Endothelial cell of umbilical vein (primary cell): Measurements from ENCODE around the gene BMPER. TPM values are rescaled to one million over a fixed set of nuclear protein-coding genes. Genes with fewer than 3 reads are reported as not detected.

Experiments
- BruUV-seq: library from RNA; stranded (reverse); fragments of 400-500 nt; replicated peaks from 2 replicates; lab custom pipeline; 2021; lab: Mats Ljungman, UMichigan
- CTCF ChIA-PET: fragments of 300-600, 350-600 bp; sonication (Branson Sonifier 250); formaldehyde crosslinking; loops from one replicate; lab custom pipeline; 2021; ENCODE audit warnings: antibody characterized with exemption, inconsistent platforms; lab: Charles Lee
- POLR2A ChIA-PET: fragments of 300-600, 350-600 bp; sonication (Branson Sonifier 250); formaldehyde crosslinking; loops from one replicate; lab custom pipeline; 2021; ENCODE audit warnings: antibody characterized with exemption, inconsistent platforms; lab: Charles Lee
- DNase-seq: peaks from one replicate; pipeline ENCODE4 v3.0.0-alpha.2; 2011; ENCODE audit warnings: low read depth, low spot score
- FAIRE-seq: peaks from 2 replicates; lab custom pipeline; 2011; peaks lifted over from hg19 to GRCh38; lab: Jason Lieb, UNC
- H2AFZ ChIP-seq: 2 replicates; pipeline ENCODE4 v1.6.0; 2012; ENCODE audit warnings: low read depth, low read length, control low read depth, inconsistent platforms
- H3K27ac ChIP-seq: 2 replicates; pipeline ENCODE4 v1.5.1; 2011; ENCODE audit warnings: low read depth, mild to moderate bottlenecking, control low read depth, low read length, moderate library complexity; ENCODE audit not compliant: insufficient read depth
- H3K27me3 ChIP-seq, 2 experiments: 2 replicates each; pipeline versions ENCODE4 v1.6.0 to v1.6.1; 2011; ENCODE audit warnings: low read length in 2 of 2, mixed read lengths in 1 of 2; ENCODE audit not compliant: control insufficient read depth in 2 of 2, insufficient read depth in 2 of 2
- H3K36me3 ChIP-seq, 2 experiments: 2 replicates in 1 of 2; 3 replicates in 1 of 2; pipeline ENCODE4 v1.5.1; 2011; ENCODE audit warnings: low read length in 2 of 2, mild to moderate bottlenecking in 1 of 2, moderate library complexity in 1 of 2; ENCODE audit not compliant: control insufficient read depth in 2 of 2, insufficient read depth in 2 of 2; ENCODE audit errors: extremely low read depth in 1 of 2
- H3K4me1 ChIP-seq: 3 replicates; pipeline ENCODE4 v1.5.1; 2011; ENCODE audit warnings: mild to moderate bottlenecking, low read length; ENCODE audit not compliant: control insufficient read depth, insufficient read depth; ENCODE audit errors: extremely low read depth
- H3K4me2 ChIP-seq: 2 replicates; pipeline ENCODE4 v1.6.1; 2011; ENCODE audit warnings: low read length, control low read depth, mixed read lengths; ENCODE audit not compliant: insufficient read depth
- H3K4me3 ChIP-seq, 3 experiments: fragments of 200-600 bp in 1 of 3; sonication (generic), shearing (Covaris generic) in 1 of 3; replicated peaks in 1 of 3; 2 replicates each; pipeline ENCODE4 v1.5.1; 2011 to 2016; ENCODE audit warnings: control low read depth in 3 of 3, low read length in 3 of 3, mild to moderate bottlenecking in 2 of 3, inconsistent platforms in 1 of 3, low read depth in 1 of 3, moderate library complexity in 1 of 3; ENCODE audit not compliant: insufficient read depth in 1 of 3
- H3K79me2 ChIP-seq: 2 replicates; pipeline ENCODE4 v1.6.0; 2012; ENCODE audit warnings: low read length, inconsistent platforms; ENCODE audit not compliant: control insufficient read depth, insufficient read depth
- H3K9ac ChIP-seq: replicated peaks from 2 replicates; pipeline ENCODE3; 2011; ENCODE audit warnings: low read length, control low read depth; ENCODE audit not compliant: insufficient read depth; ENCODE audit errors: extremely low read depth
- H3K9me1 ChIP-seq: replicated peaks from 3 replicates; pipeline ENCODE4 v1.6.0; 2011; ENCODE audit warnings: mild to moderate bottlenecking, low read length; ENCODE audit not compliant: control insufficient read depth, insufficient read depth; ENCODE audit errors: extremely low read depth
- H3K9me3 ChIP-seq: replicated peaks from 2 replicates; pipeline ENCODE4 v1.5.1; 2012; ENCODE audit warnings: low read length, inconsistent platforms; ENCODE audit not compliant: control insufficient read depth, insufficient read depth
- H4K20me1 ChIP-seq: replicated peaks from 2 replicates; pipeline ENCODE3; 2011; ENCODE audit warnings: mild to moderate bottlenecking, low read length; ENCODE audit not compliant: control insufficient read depth, insufficient read depth; ENCODE audit errors: extremely low read depth
- EZH2 ChIP-seq: IDR thresholded peaks from 2 replicates; pipeline ENCODE4 v1.6.1; 2012; ENCODE audit warnings: borderline replicate concordance, low read depth, mild to moderate bottlenecking, moderate library complexity, low read length, inconsistent platforms; ENCODE audit not compliant: severe bottlenecking
- FOS ChIP-seq: IDR thresholded peaks from 2 replicates; pipeline ENCODE4 v1.6.1; 2011; ENCODE audit warnings: mild to moderate bottlenecking, low read length, moderate library complexity, borderline replicate concordance; ENCODE audit not compliant: insufficient read depth
- GATA2 ChIP-seq: IDR thresholded peaks from 2 replicates; pipeline ENCODE4 v1.7.0; 2011; ENCODE audit warnings: low read depth, mild to moderate bottlenecking, moderate library complexity, mixed read lengths, low read length; ENCODE audit not compliant: insufficient read length, insufficient read depth
- MYC ChIP-seq: IDR thresholded peaks from one replicate; pipeline ENCODE4 v1.6.1; 2011; ENCODE audit warnings: mild to moderate bottlenecking, low read depth, low read length
- POLR2A ChIP-seq: IDR thresholded peaks from 2 replicates; pipeline ENCODE4 v1.6.1; 2012; ENCODE audit warnings: low read depth, mild to moderate bottlenecking, control low read depth, low read length
- POLR2AphosphoS5 ChIP-seq: IDR thresholded peaks from 2 replicates; pipeline ENCODE4 v1.6.1; 2012; ENCODE audit warnings: low read depth, mild to moderate bottlenecking, control low read depth, low read length, moderate library complexity; ENCODE audit not compliant: insufficient read depth
- dilution Hi-C: fragments of 300-500 bp; cut with MboI; formaldehyde crosslinking; loops from one replicate; pipeline ENCODE4 v1.15.0; 2019; ENCODE audit warnings: low sequenced_read_pairs; ENCODE audit not compliant: extremely low pct_ligation_motif_present
- intact Hi-C: fragments of 100-400 bp; cut with micrococcal nuclease; formaldehyde crosslinking; loops from one replicate; pipeline ENCODE4 v1.10.0; 2022
- polyA plus RNA-seq, 4 experiments: library from polyadenylated mRNA; depleted of rRNA in 3 of 4; stranded (reverse) in 3 of 4; unstranded in 1 of 4; fragments of >200 nt; gene quantifications; 2 replicates each; pipeline versions ENCODE4 v1.2.1 to v1.2.3, GENCODE V29; 2011 to 2012; ENCODE audit warnings: missing spikeins in 1 of 4
- total RNA-seq: library from RNA; stranded (reverse); gene quantifications from 2 replicates; pipeline ENCODE4 v1.2.3, GENCODE V29; 2021
- TF ChIP-seq, protein P1 (sequence below): IDR thresholded peaks from 2 replicates; pipeline ENCODE4 v1.6.1; 2011; ENCODE audit not compliant: insufficient read depth, insufficient read length

BMPER gene
- total and polyA plus RNA-seq, 2 donors (not counting 3 experiments of a cell fraction or from before 2014, with no cell fraction given) = 0.10 to 0.13 TPM

- intact Hi-C loops = no loop called here
- no TSS peak for BruUV-seq
- dilution Hi-C loops = no loop called here
- Histone ChIP-seq H2AFZ (no peak overlapping the region), H3K4me1 (no peaks in the 10 kb centered on the region), H3K4me3 (no peak overlapping the region), H3K9me1 (no peaks in the 10 kb centered on the region), H3K79me2 (no peaks in the 10 kb centered on the region), H3K4me2 (no peak overlapping the region), H3K27me3 (no peaks in the 10 kb centered on the region), H3K36me3 (no peaks in the 10 kb centered on the region), H3K27ac (no peak overlapping the region), H4K20me1 (no peaks in the 10 kb centered on the region), H3K9me3 (no peaks in the 10 kb centered on the region), H3K9ac (no peak overlapping the region)
- TF ChIP-seq, protein P1, sequence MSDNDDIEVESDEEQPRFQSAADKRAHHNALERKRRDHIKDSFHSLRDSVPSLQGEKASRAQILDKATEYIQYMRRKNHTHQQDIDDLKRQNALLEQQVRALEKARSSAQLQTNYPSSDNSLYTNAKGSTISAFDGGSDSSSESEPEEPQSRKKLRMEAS = no peak
- TF ChIP-seq EZH2 = no peak
- TF ChIP-seq POLR2A = no peak
- DNase-seq (no peak), FAIRE-seq (no peak)
- CTCF ChIA-PET = no interaction called here
- POLR2A ChIA-PET = no interaction called here
Measured at GRCh38 chr7:34189031-34189430, 283.7 kb downstream of the BMPER start.

- no peaks in the 10 kb centered on the region for H3K4me1 ChIP-seq
- dilution Hi-C loops (no loop called here), intact Hi-C loops (no loop called here)
- H3K9me3 ChIP-seq = no peaks in the 10 kb centered on the region
- no peaks in the 10 kb centered on the region for H3K36me3 ChIP-seq
- no peak overlapping the region for H3K4me2 ChIP-seq
- POLR2A ChIA-PET = no interaction called here
- no peak for TF ChIP-seq GATA2
- TF ChIP-seq, protein P1 = no peak
- no peak for TF ChIP-seq FOS
- TF ChIP-seq EZH2 = no peak
- TF ChIP-seq MYC = no peak
- no peak for TF ChIP-seq POLR2AphosphoS5
- H3K9me1 ChIP-seq = no peaks in the 10 kb centered on the region
- H2AFZ ChIP-seq = no peak overlapping the region
- H3K9ac ChIP-seq = no peak overlapping the region
- no peaks in the 10 kb centered on the region for H3K27me3 ChIP-seq
- FAIRE-seq (no peak), DNase-seq (no peak)
- H3K27ac ChIP-seq = no peak overlapping the region
- H3K79me2 ChIP-seq = no peaks in the 10 kb centered on the region
- H4K20me1 ChIP-seq = no peaks in the 10 kb centered on the region
- no TSS peak for BruUV-seq
- CTCF ChIA-PET = no interaction called here
- no peak overlapping the region for H3K4me3 ChIP-seq
Measured at GRCh38 chr7:34190299-34190698, 285.0 kb downstream of the BMPER start.
